Smooth muscle cell (in vitro differentiated cells): ENCODE data around the gene GNAT3. TPM values are rescaled to one million over a fixed set of nuclear protein-coding genes. Genes with fewer than 3 reads are reported as not detected.
A peak's percentile ranks its signal among the peaks of the same experiment; 100 is the strongest.

Experiments
- DNase-seq: peaks from one replicate; lab custom pipeline; 2025; ENCODE audit not compliant: unreplicated experiment; lab: John Stamatoyannopoulos, UW
- H2AFZ ChIP-seq: fragments of 200-600 bp; sonication (generic); 2 replicates; pipeline ENCODE4 v1.6.0; 2016; ENCODE audit warnings: antibody characterized with exemption, low read depth, mild to moderate bottlenecking
- H3F3A ChIP-seq: fragments of 200-600 bp; sonication (generic); 2 replicates; pipeline ENCODE4 v1.6.0; 2017; ENCODE audit warnings: antibody characterized with exemption, low read depth
- H3K27ac ChIP-seq: fragments of 200-600 bp; sonication (generic); 2 replicates; pipeline ENCODE4 v1.5.1; 2016; ENCODE audit warnings: low read depth, mild to moderate bottlenecking
- H3K27me3 ChIP-seq: fragments of 200-600 bp; sonication (generic); 2 replicates; pipeline ENCODE4 v1.6.1; 2016; ENCODE audit warnings: low read depth, mild to moderate bottlenecking
- H3K36me3 ChIP-seq: fragments of 200-600 bp; sonication (generic); 2 replicates; pipeline ENCODE4 v1.5.1; 2016; ENCODE audit warnings: low read depth
- H3K4me1 ChIP-seq: fragments of 200-600 bp; sonication (generic); 2 replicates; pipeline ENCODE4 v1.5.1; 2016; ENCODE audit warnings: low read depth
- H3K4me2 ChIP-seq: fragments of 200-600 bp; sonication (generic); 2 replicates; pipeline ENCODE4 v1.6.0; 2016; ENCODE audit warnings: mild to moderate bottlenecking
- H3K4me3 ChIP-seq: fragments of 200-600 bp; sonication (generic); 2 replicates; pipeline ENCODE4 v1.5.1; 2016; ENCODE audit warnings: mild to moderate bottlenecking
- H3K79me2 ChIP-seq: fragments of 200-600 bp; sonication (generic); 2 replicates; pipeline ENCODE4 v1.6.0; 2016; ENCODE audit warnings: low read depth, mild to moderate bottlenecking
- H3K9ac ChIP-seq: fragments of 200-600 bp; sonication (generic); 2 replicates; pipeline ENCODE4 v1.6.0; 2016; ENCODE audit warnings: low read depth
- H3K9me3 ChIP-seq: fragments of 200-600 bp; sonication (generic); replicated peaks from 2 replicates; pipeline ENCODE4 v1.5.1; 2016; ENCODE audit warnings: low read depth
- H4K20me1 ChIP-seq: fragments of 200-600 bp; sonication (generic); 2 replicates; pipeline ENCODE4 v1.6.0; 2016; ENCODE audit warnings: low read depth
- CTCF ChIP-seq: fragments of 200-600 bp; sonication (generic); IDR thresholded peaks from 2 replicates; pipeline ENCODE4 v1.5.1; 2017; ENCODE audit warnings: borderline replicate concordance, mild to moderate bottlenecking, antibody characterized with exemption; ENCODE audit not compliant: insufficient read depth, poor library complexity, severe bottlenecking
- WGBS: methylation state at CpG from one replicate; pipeline ENCODE4 v1.1.7; 2016; ENCODE audit warnings: low lambda C conversion rate; 5-methylcytosine and 5-hydroxymethylcytosine counted together
- polyA plus RNA-seq: library from polyadenylated mRNA; unstranded; fragments of >200 nt; fragmentation: Nextera tagmentation; extraction: Ambion mirVana; gene quantifications from 2 replicates; pipeline ENCODE4 v1.2.1, GENCODE V29; 2016
- total RNA-seq: library from RNA; depleted of rRNA; stranded (reverse); fragments of >200 nt; gene quantifications from 2 replicates; pipeline ENCODE4 v1.2.3, GENCODE V29; 2014

GNAT3 gene
- total and polyA plus RNA-seq, 2 experiments from 2014 or later: not detected

- H4K20me1 ChIP-seq: no peaks in the 10 kb centered on the region
- no peak for DNase-seq
- no peaks in the 10 kb centered on the region for H3K9me3 ChIP-seq
- peaks cover 2% of the 10 kb centered on the region for H3F3A ChIP-seq
- 89% methylated on average over 3 of the region's 3 CpGs for whole genome bisulfite sequencing
- no peak overlapping the region for H2AFZ ChIP-seq
- no peak overlapping the region for H3K4me2 ChIP-seq
- no peak overlapping the region for H3K4me3 ChIP-seq
- TF ChIP-seq CTCF: no peak
- no peaks in the 10 kb centered on the region for H3K79me2 ChIP-seq
- no peaks in the 10 kb centered on the region for H3K4me1 ChIP-seq
- H3K9ac ChIP-seq: no peak overlapping the region
- no peaks in the 10 kb centered on the region for H3K36me3 ChIP-seq
- H3K27ac ChIP-seq: no peak overlapping the region
- no peaks in the 10 kb centered on the region for H3K27me3 ChIP-seq
Observed at GRCh38 chr7:80443325-80443724, 68.5 kb downstream of the GNAT3 start.

GRCh38 chr7:80440883-80441282, 71.0 kb downstream of the GNAT3 start:
- Histone ChIP-seq H3K27me3 (no peaks in the 10 kb centered on the region), H3K4me2 (peak overlapping the region; percentile 45), H3K4me3 (no peak overlapping the region), H3K27ac (peak overlapping the region; percentile 29), H3K4me1 (no peaks in the 10 kb centered on the region), H3F3A (peaks cover 2% of the 10 kb centered on the region), H3K9ac (no peak overlapping the region), H3K36me3 (no peaks in the 10 kb centered on the region), H3K9me3 (no peaks in the 10 kb centered on the region), H2AFZ (peak overlapping the region; percentile 5), H4K20me1 (no peaks in the 10 kb centered on the region), H3K79me2 (no peaks in the 10 kb centered on the region)
- 26% methylated on average over 2 of the region's 2 CpGs for WGBS
- TF ChIP-seq CTCF: no peak
- DNase-seq: no peak

DNA sequence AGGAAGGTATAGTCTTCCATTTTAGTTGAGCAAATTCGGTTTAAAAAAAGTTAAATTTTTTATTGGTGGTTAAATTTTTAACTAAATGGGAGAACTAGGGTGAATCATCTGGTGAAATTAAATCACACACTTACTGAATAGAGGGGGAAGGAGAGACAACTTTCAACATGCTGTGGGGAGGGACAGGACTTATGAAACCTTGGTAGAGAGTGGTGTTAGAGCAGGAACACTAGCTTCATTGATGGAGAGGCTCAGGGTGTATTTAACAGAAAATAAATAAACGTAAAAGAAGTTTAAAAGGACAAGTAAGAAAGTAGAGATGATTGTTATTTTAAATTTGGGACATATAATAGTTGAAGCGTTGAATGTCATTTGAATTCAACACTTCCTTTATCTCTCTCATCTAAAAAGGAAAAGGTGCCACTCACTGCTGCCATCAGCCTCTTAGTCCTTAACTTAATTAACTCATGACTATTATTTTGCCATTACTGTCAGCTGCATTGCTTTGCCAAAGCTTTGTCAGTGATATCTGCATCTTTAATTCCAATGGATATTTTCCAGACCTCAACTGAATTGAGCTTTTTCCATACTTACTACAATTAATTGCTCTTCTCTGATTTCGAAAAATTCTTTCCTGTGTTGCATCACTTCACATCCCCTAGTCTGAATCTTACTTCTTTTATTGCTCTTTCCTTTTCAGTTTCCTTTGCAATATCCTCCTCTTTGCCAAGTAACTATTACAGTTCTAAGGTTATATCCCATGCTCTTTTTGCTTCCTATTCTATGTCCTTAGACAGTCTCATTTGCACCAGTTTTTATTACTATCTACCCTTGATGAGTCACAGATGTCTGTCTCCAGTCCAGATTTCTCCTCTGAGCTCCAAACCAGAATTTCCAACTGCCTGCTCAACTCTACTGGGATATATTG, 71.7 kb downstream of the GNAT3 start:
- Histone ChIP-seq H2AFZ (no peak overlapping the region), H3K4me2 (peak overlapping the region; percentile 12), H3K27me3 (no peaks in the 10 kb centered on the region), H3K4me1 (no peaks in the 10 kb centered on the region), H3K4me3 (no peak overlapping the region), H3K9me3 (no peaks in the 10 kb centered on the region), H3K9ac (no peak overlapping the region), H3K36me3 (no peaks in the 10 kb centered on the region), H3K79me2 (no peaks in the 10 kb centered on the region), H3K27ac (peak overlapping the region; percentile 29), H4K20me1 (no peaks in the 10 kb centered on the region), H3F3A (peaks cover 2% of the 10 kb centered on the region)
- DNase-seq: no peak
- WGBS: 71% methylated on average over 4 of the region's 4 CpGs
- no peak for TF ChIP-seq CTCF
